HepG2 (cell line): Measurements from ENCODE around the gene MSRB3. TPM values are rescaled to one million over a fixed set of nuclear protein-coding genes. Genes with fewer than 3 reads are reported as not detected.

Source experiments
- ATAC-seq: fragments of 200-7000 bp; cut with Tn5 transposase; 3 replicates; pipeline ENCODE4 v1.9.1; 2020; ENCODE audit warnings: mild to moderate bottlenecking, moderate library complexity
- BruUV-seq: library from RNA; stranded (reverse); fragments of 400-500 nt; replicated peaks from 2 replicates; lab custom pipeline; 2021; lab: Mats Ljungman, UMichigan
- CTCF ChIA-PET: fragments of 300-600 bp; formaldehyde crosslinking; extraction: SDS; loops from one replicate; lab custom pipeline; 2021; ENCODE audit warnings: low total read pairs, inconsistent platforms, low intra/inter-chr PET ratio; lab: Yijun Ruan, JAX
- POLR2A ChIA-PET: fragments of 350-600 bp; sonication (Branson Sonifier 250); formaldehyde crosslinking; loops from one replicate; lab custom pipeline; 2020; ENCODE audit warnings: antibody characterized with exemption, inconsistent platforms; lab: Yijun Ruan, JAX
- DNase-seq: peaks from one replicate; pipeline ENCODE4 v3.0.0-alpha.2; 2015; ENCODE audit warnings: low spot score
- FAIRE-seq: peaks from 3 replicates; lab custom pipeline; 2011; peaks lifted over from hg19 to GRCh38; lab: Jason Lieb, UNC
- H2AFZ ChIP-seq: one replicate; pipeline ENCODE4 v1.6.1; 2011; ENCODE audit warnings: low read length, inconsistent platforms
- H3K27ac ChIP-seq: fragments of 300-600 bp; 3 replicates; pipeline ENCODE4 v1.8.0; 2011; ENCODE audit warnings: mixed run types, mild to moderate bottlenecking, mixed read lengths, low read length, inconsistent platforms; ENCODE audit not compliant: insufficient read depth; ENCODE audit errors: extremely low read length
- H3K27me3 ChIP-seq, 2 experiments: fragments of 200-600 bp in 1 of 2; 2 replicates in 1 of 2; 3 replicates in 1 of 2; pipeline versions ENCODE4 v1.6.0 to v1.8.0; 2011; ENCODE audit warnings: low read length in 2 of 2, mild to moderate bottlenecking in 2 of 2, moderate library complexity in 2 of 2, inconsistent platforms in 1 of 2; ENCODE audit not compliant: insufficient read depth in 2 of 2, control insufficient read depth in 1 of 2
- H3K36me3 ChIP-seq, 2 experiments: fragments of 200-600 bp in 1 of 2; replicated peaks in 1 of 2; 2 replicates in 1 of 2; 3 replicates in 1 of 2; pipeline versions ENCODE4 v1.5.1 to v1.8.0; 2011; ENCODE audit warnings: low read length in 2 of 2, inconsistent platforms in 1 of 2; ENCODE audit not compliant: insufficient read depth in 2 of 2, control insufficient read depth in 1 of 2
- H3K4me1 ChIP-seq: 2 replicates; pipeline ENCODE4 v1.5.1; 2012; ENCODE audit warnings: low read length, inconsistent platforms; ENCODE audit not compliant: insufficient read depth
- H3K4me2 ChIP-seq: 2 replicates; pipeline ENCODE4 v1.6.0; 2011; ENCODE audit warnings: low read depth, low read length, inconsistent platforms
- H3K4me3 ChIP-seq, 3 experiments: fragments of 200-600 bp in 1 of 3; sonication (generic), shearing (Covaris generic) in 1 of 3; replicated peaks in 1 of 3; 2 replicates each; pipeline ENCODE4 v1.5.1; 2011 to 2016; ENCODE audit warnings: low read length in 3 of 3, inconsistent platforms in 2 of 3, low read depth in 2 of 3, mild to moderate bottlenecking in 2 of 3, control low read depth in 1 of 3, mixed read lengths in 1 of 3; ENCODE audit not compliant: insufficient read depth in 1 of 3
- H3K79me2 ChIP-seq: one replicate; pipeline ENCODE4 v1.6.1; 2011; ENCODE audit warnings: low read length, inconsistent platforms; ENCODE audit not compliant: insufficient read depth
- H3K9ac ChIP-seq: 2 replicates; pipeline ENCODE4 v1.6.0; 2011; ENCODE audit warnings: mild to moderate bottlenecking, low read depth, low read length, inconsistent platforms; ENCODE audit not compliant: insufficient read depth
- H3K9me3 ChIP-seq: 2 replicates; pipeline ENCODE4 v1.5.1; 2012; ENCODE audit warnings: mild to moderate bottlenecking, low read length
- H4K20me1 ChIP-seq: 2 replicates; pipeline ENCODE4 v1.6.0; 2011; ENCODE audit warnings: inconsistent platforms, mild to moderate bottlenecking, low read length, moderate library complexity; ENCODE audit not compliant: insufficient read depth
- EEA1 ChIP-seq: sonication (generic); formaldehyde crosslinking; IDR thresholded peaks from 2 replicates; pipeline ENCODE4 v1.5.1; 2020; ENCODE audit warnings: mild to moderate bottlenecking, missing genetic modification reagents, borderline replicate concordance
- KDM3A ChIP-seq: IDR thresholded peaks from 2 replicates; pipeline ENCODE4 v1.6.1; 2018; ENCODE audit warnings: low read depth, missing compliant biosample characterization
- MXD4 ChIP-seq: IDR thresholded peaks from 2 replicates; pipeline ENCODE4 v1.6.1; 2016; ENCODE audit warnings: mild to moderate bottlenecking, missing biosample characterization, missing genetic modification reagents
- ZFP36 ChIP-seq: fragments of 150-350 bp; IDR thresholded peaks from 2 replicates; pipeline ENCODE4 v1.6.1; 2018; ENCODE audit warnings: borderline replicate concordance, low read length, low read depth; ENCODE audit not compliant: partially characterized antibody
- ZHX2 ChIP-seq, 2 experiments: sonication (generic) in 1 of 2; formaldehyde crosslinking in 1 of 2; IDR thresholded peaks; 2 replicates each; pipeline versions ENCODE4 v1.6.1 to v1.9.0; 2014 to 2022; ENCODE audit warnings: antibody characterized with exemption in 1 of 2, borderline replicate concordance in 1 of 2, inconsistent platforms in 1 of 2, low read depth in 1 of 2, missing genetic modification reagents in 1 of 2
- ZNF253 ChIP-seq: sonication (generic); formaldehyde crosslinking; IDR thresholded peaks from 2 replicates; pipeline ENCODE4 v1.8.0; 2022; ENCODE audit warnings: mild to moderate bottlenecking, missing genetic modification reagents, borderline replicate concordance
- WGBS: methylation state at CpG from one replicate; pipeline ENCODE4 v1.1.6; 2017; ENCODE audit warnings: low lambda C conversion rate; 5-methylcytosine and 5-hydroxymethylcytosine counted together
- in situ Hi-C: cut with HindIII; loops from 2 replicates; pipeline ENCODE4 v1.10.0; 2017; ENCODE audit warnings: low pct_unique_long_range_greater_than_20kb; ENCODE audit not compliant: extremely low pct_ligation_motif_present
- intact Hi-C: fragments of 100-400 bp; cut with micrococcal nuclease; formaldehyde crosslinking; loops from one replicate; pipeline ENCODE4 v1.10.0; 2022; ENCODE audit not compliant: unreplicated experiment
- polyA plus RNA-seq, 8 experiments: library from polyadenylated mRNA; depleted of rRNA in 3 of 8; stranded (reverse) in 7 of 8; unstranded in 1 of 8; fragments of >200 nt; fragmentation: Illumina TruSeq in 4 of 8; extraction: Trizol in 4 of 8; gene quantifications; 2 replicates each; pipeline versions ENCODE4 v1.2.1 to v1.2.3, GENCODE V29; 2011 to 2016; ENCODE audit warnings: low read depth in 4 of 8, missing spikeins in 1 of 8, mixed read lengths in 1 of 8; ENCODE audit not compliant: insufficient read depth in 1 of 8
- total RNA-seq, 5 experiments: library from RNA; depleted of rRNA; stranded (reverse); fragments of >200 nt; fragmentation: Illumina TruSeq; extraction: Trizol; gene quantifications; 2 replicates each; pipeline ENCODE4 v1.2.3, GENCODE V29; 2016; ENCODE audit warnings: low read depth in 1 of 5
- TF ChIP-seq, protein P1 (sequence below): sonication (generic); formaldehyde crosslinking; IDR thresholded peaks from 2 replicates; pipeline ENCODE4 v1.5.0; 2020; ENCODE audit warnings: missing genetic modification reagents

Gene MSRB3
- total and polyA plus RNA-seq, 2 of the 13 experiments (the other 11 are each of a cell fraction or from before 2014, with no cell fraction given): 1.5 to 1.9 TPM

DNA sequence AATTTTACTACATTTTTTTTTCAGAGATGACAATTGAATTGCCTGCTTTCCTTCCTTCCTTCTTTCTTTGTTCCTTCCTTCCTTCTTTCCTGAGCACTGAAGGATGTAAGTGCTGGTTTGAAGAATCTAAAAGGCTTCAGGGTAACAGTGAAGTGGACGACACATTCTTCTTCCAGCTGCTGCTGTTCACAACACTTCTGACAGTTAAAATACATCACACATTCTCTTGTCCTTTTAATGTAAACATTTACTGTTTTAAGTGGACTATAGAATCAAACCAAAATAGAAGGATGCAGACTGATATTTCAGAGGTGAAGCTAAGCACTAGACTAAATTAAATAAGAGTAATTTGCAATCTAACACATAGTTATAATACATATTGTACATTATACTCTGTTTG lies 151.5 kb downstream of the MSRB3 start:
- no peaks in the 10 kb centered on the region for H3K36me3 ChIP-seq
- H3K4me3 ChIP-seq: no peak overlapping the region
- H3K27ac ChIP-seq: no peak overlapping the region
- no peaks in the 10 kb centered on the region for H3K4me1 ChIP-seq
- H3K4me2 ChIP-seq: no peak overlapping the region
- ChIA-PET POLR2A (no interaction called here), CTCF (no interaction called here)
- no peaks in the 10 kb centered on the region for H3K79me2 ChIP-seq
- WGBS: 38% methylated on average over 1 of the region's 1 CpG
- no peak for FAIRE-seq
- in situ Hi-C loops: no loop called here
- H4K20me1 ChIP-seq: no peaks in the 10 kb centered on the region
- TF ChIP-seq, protein P1, sequence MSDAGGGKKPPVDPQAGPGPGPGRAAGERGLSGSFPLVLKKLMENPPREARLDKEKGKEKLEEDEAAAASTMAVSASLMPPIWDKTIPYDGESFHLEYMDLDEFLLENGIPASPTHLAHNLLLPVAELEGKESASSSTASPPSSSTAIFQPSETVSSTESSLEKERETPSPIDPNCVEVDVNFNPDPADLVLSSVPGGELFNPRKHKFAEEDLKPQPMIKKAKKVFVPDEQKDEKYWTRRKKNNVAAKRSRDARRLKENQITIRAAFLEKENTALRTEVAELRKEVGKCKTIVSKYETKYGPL (CRISPR knock-in tag): no peak
- TF ChIP-seq ZNF253 (CRISPR knock-in tag) (no peak), KDM3A (no peak), MXD4 (CRISPR knock-in tag) (no peak), EEA1 (CRISPR knock-in tag) (no peak), ZHX2 (IDR thresholded peaks at IDR 0.05; ENCODE audit: low read depth) (no peak), ZHX2 (CRISPR knock-in tag; IDR thresholded peaks at IDR 0.05; ENCODE audit: borderline replicate concordance) (no peak), ZFP36 (no peak)
- no peak overlapping the region for H2AFZ ChIP-seq
- no TSS peak for BruUV-seq
- H3K27me3 ChIP-seq: no peaks in the 10 kb centered on the region; a peak in 1 of 5 replicates
- no peaks in the 10 kb centered on the region for H3K9me3 ChIP-seq
- intact Hi-C loops: no loop called here
- H3K9ac ChIP-seq: no peak overlapping the region
- no peak for ATAC-seq
- no peak for DNase-seq
